Measurements from ENCODE around the gene SRD5A1.

- TF ChIP-seq CTCF (conservative IDR thresholded peaks at IDR 0.05) (no peak), ZFX (IDR thresholded peaks at IDR 0.05) (no peak)
These were observed 41.6 kb downstream of the SRD5A1 start for GRCh38 chr5:6674886-6675285.
